ENCODE results near the gene SOS1.
"Not testable (repeated sequence)": the region's sequence is repeated elsewhere in the genome, so short reads cannot be mapped to it uniquely, and the experiment has no call there.

Gene SOS1

GRCh38 chr2:39120771-39121522 is at the start of gene SOS1:
TSS of gene SOS1 (minus strand) at chr2:39121051. CDS start at chr2:39120422, 629 bp downstream.
- DNase-seq = peak; percentile 91 to 93

GRCh38 chr2:39164089-39164488 is 43.2 kb upstream of the SOS1 start:
- DNase-seq = no peak

GRCh38 chr2:39160982-39161381 is 40.1 kb upstream of the SOS1 start:
- DNase-seq = no peak

GRCh38 chr2:39159283-39159682 is 38.4 kb upstream of the SOS1 start:
- no peak for DNase-seq

- DNase-seq = no peak
These were observed 37.5 kb upstream of the SOS1 start for GRCh38 chr2:39158351-39158750.

- DNase-seq = no peak
These were observed 36.0 kb upstream of the SOS1 start for GRCh38 chr2:39156846-39157245.

GRCh38 chr2:39156107-39156506 is 35.3 kb upstream of the SOS1 start:
- DNase-seq = no peak

- not testable (repeated sequence) for DNase-seq
These were observed 34.7 kb upstream of the SOS1 start for GRCh38 chr2:39155573-39155972.

- no peak for DNase-seq
These were observed 34.1 kb upstream of the SOS1 start for GRCh38 chr2:39154944-39155343.

- DNase-seq = no peak
These were observed 32.5 kb upstream of the SOS1 start for GRCh38 chr2:39153312-39153711.

GRCh38 chr2:39152504-39152903 is 31.7 kb upstream of the SOS1 start:
- DNase-seq = no peak

GRCh38 chr2:39150890-39151497 is 30.1 kb upstream of the SOS1 start:
- no peak for DNase-seq

- DNase-seq = no peak
These were observed 29.3 kb upstream of the SOS1 start for GRCh38 chr2:39150102-39150562.

GRCh38 chr2:39146630-39147029 is 25.8 kb upstream of the SOS1 start:
- DNase-seq = no peak

- no peak for DNase-seq
These were observed 25.1 kb upstream of the SOS1 start for GRCh38 chr2:39145906-39146421.

- no peak for DNase-seq
These were observed 23.6 kb upstream of the SOS1 start for GRCh38 chr2:39144416-39144815.

- DNase-seq = no peak
These were observed 22.2 kb upstream of the SOS1 start for GRCh38 chr2:39142904-39143605.

- no peak for DNase-seq
These were observed 20.8 kb upstream of the SOS1 start for GRCh38 chr2:39141334-39142271.

- DNase-seq = not testable (repeated sequence)
These were observed 20.1 kb upstream of the SOS1 start for GRCh38 chr2:39140948-39141333.

- DNase-seq = no peak
These were observed 19.5 kb upstream of the SOS1 start for GRCh38 chr2:39140322-39140847.

GRCh38 chr2:39139511-39140237 is 18.8 kb upstream of the SOS1 start:
- no peak for DNase-seq

GRCh38 chr2:39138837-39139211 is 18.0 kb upstream of the SOS1 start:
- DNase-seq = no peak

Data from NCI-H1930 (cell line).